Naive B cell (primary cell): ENCODE results near the gene GRID1. TPM values are rescaled to one million over a fixed set of nuclear protein-coding genes. Genes with fewer than 3 reads are reported as not detected.

Experiments
- ATAC-seq, 2 donors: fragments of 150-1000 bp; cut with Tn5 transposase; 2 replicates each; pipeline ENCODE4 v1.10.0; 2021; ENCODE audit warnings: low read depth in 2 of 2, mild to moderate bottlenecking in 2 of 2, moderate library complexity in 2 of 2
- DNase-seq: peaks from one replicate; pipeline ENCODE4 v3.0.0; 2022
- H3K27ac Mint-ChIP-seq, 6 donors: one replicate each; pipeline ENCODE4 v1.8.0; 2020 to 2022; ENCODE audit warnings: mild to moderate bottlenecking in 6 of 6, mixed read lengths in 6 of 6, moderate library complexity in 5 of 6, inconsistent platforms in 2 of 6
- H3K27me3 Mint-ChIP-seq, 3 donors: one replicate each; pipeline ENCODE4 v1.8.0; 2021 to 2022; ENCODE audit warnings: mixed read lengths in 3 of 3, mild to moderate bottlenecking in 1 of 3
- H3K36me3 Mint-ChIP-seq, 2 donors: one replicate each; pipeline ENCODE4 v1.8.0; 2020 to 2022; ENCODE audit warnings: mixed read lengths in 2 of 2, inconsistent platforms in 1 of 2, mild to moderate bottlenecking in 1 of 2
- H3K4me1 Mint-ChIP-seq, 3 donors: one replicate each; pipeline ENCODE4 v1.8.0; 2020 to 2022; ENCODE audit warnings: mixed read lengths in 3 of 3, inconsistent platforms in 1 of 3, mild to moderate bottlenecking in 1 of 3, moderate library complexity in 1 of 3
- H3K4me3 Mint-ChIP-seq, 8 donors: one replicate each; pipeline ENCODE4 v1.8.0; 2020 to 2022; ENCODE audit warnings: mild to moderate bottlenecking in 8 of 8, mixed read lengths in 8 of 8, moderate library complexity in 8 of 8, inconsistent platforms in 2 of 8
- H3K9me3 Mint-ChIP-seq, 7 donors: one replicate each; pipeline ENCODE4 v1.8.0; 2020 to 2022; ENCODE audit warnings: mixed read lengths in 7 of 7, mild to moderate bottlenecking in 5 of 7, inconsistent platforms in 2 of 7, moderate library complexity in 1 of 7
- polyA plus RNA-seq, 6 donors: library from polyadenylated mRNA; unstranded; fragments of 300-500 nt; fragmentation: Illumina TruSeq; gene quantifications; one replicate each; pipeline ENCODE4 v1.2.3, GENCODE V29; 2021; ENCODE audit warnings: low read depth in 6 of 6

Gene GRID1
- polyA plus RNA-seq, 6 donors from 2014 or later: not detected

DNA sequence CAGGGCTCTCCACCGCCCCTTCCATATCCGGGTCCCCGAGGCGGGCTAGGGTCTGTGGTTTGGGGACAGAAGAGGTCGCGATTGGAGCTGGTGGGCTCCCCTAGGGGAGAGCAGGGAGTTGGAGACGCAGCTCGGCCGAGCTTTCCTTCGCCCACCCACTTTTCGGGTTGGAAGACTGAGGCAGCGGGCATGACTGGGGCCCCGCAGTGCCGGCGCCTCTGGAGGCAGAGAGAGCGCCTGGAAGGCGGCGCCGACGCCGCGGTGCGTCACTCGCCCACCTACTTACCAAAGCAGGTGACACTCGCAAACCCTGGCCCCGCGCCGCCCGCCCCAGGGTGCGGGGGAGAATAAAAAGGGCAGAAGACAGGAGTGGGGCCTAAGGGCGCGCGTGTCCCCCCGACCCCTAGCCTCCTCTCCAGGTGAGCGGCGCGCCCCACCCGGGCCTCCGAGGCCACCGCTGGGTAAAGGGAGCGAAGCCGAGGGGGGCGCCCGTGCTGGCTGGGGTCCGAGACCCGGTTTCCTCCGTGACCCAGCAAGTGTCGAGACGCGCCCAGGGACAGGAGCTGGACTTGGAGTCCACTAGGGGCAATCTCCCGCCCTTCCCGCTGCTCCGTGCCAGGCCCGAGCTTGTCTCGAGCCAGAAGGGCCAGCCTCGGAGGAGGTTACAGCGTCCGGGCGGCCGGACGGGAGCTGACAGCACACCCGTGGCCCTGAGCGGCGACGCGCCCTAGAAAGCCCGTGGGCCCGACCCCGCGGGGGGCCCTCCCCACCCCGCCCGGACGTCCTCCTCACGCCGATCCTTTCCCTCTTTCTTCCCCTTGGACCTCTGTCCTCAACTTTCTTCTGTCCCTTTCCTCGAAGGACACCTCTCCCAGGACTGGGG lies 34.4 kb upstream of the GRID1 start:
- peak; percentile 64 to 66 for ATAC-seq
- H3K36me3 Mint-ChIP-seq: no peaks in the 10 kb centered on the region
- H3K27me3 Mint-ChIP-seq: peaks cover 15 to 27% (median 16%) of the 10 kb centered on the region in 3 donors
- peak overlapping the region; percentile 64 to 93 (median 86) for H3K4me3 Mint-ChIP-seq
- H3K9me3 Mint-ChIP-seq: peaks cover 0 to 4% (median 0%) of the 10 kb centered on the region in 7 donors
- H3K27ac Mint-ChIP-seq: peak overlapping the region in 3 of 6 donors; percentile 47 to 90 (median 78)
- peaks cover 11 to 15% (median 13%) of the 10 kb centered on the region in 3 donors for H3K4me1 Mint-ChIP-seq
- DNase-seq: peak; percentile 60

GRCh38 chr10:86399879-86400704 lies 33.5 kb upstream of the GRID1 start:
- DNase-seq (peak; percentile 83), ATAC-seq (peak; percentile 79)
- H3K36me3 Mint-ChIP-seq: no peaks in the 10 kb centered on the region
- peaks cover 11 to 15% (median 13%) of the 10 kb centered on the region in 3 donors for H3K4me1 Mint-ChIP-seq
- peaks cover 10 to 30% (median 15%) of the 10 kb centered on the region in 3 donors for H3K27me3 Mint-ChIP-seq
- H3K9me3 Mint-ChIP-seq: no peaks in the 10 kb centered on the region
- peak overlapping the region; percentile 64 to 94 (median 90) for H3K4me3 Mint-ChIP-seq
- peak overlapping the region in 5 of 6 donors; percentile 47 to 83 (median 69) for H3K27ac Mint-ChIP-seq

GRCh38 chr10:86399514-86399878 lies 32.9 kb upstream of the GRID1 start:
- peak overlapping the region in 4 of 6 donors; percentile 29 to 90 (median 70) for H3K27ac Mint-ChIP-seq
- ATAC-seq: no peak
- no peaks in the 10 kb centered on the region for H3K36me3 Mint-ChIP-seq
- peaks cover 11 to 15% (median 13%) of the 10 kb centered on the region in 3 donors for H3K4me1 Mint-ChIP-seq
- peak overlapping the region; percentile 64 to 94 (median 90) for H3K4me3 Mint-ChIP-seq
- H3K9me3 Mint-ChIP-seq: no peaks in the 10 kb centered on the region
- DNase-seq: no peak
- H3K27me3 Mint-ChIP-seq: peaks cover 9 to 33% (median 15%) of the 10 kb centered on the region in 3 donors

GRCh38 chr10:86397120-86397519 lies 30.5 kb upstream of the GRID1 start:
- Mint-ChIP-seq H3K36me3 (no peaks in the 10 kb centered on the region), H3K4me1 (peaks cover 14 to 20% (median 18%) of the 10 kb centered on the region in 3 donors), H3K27me3 (peaks cover 18 to 47% (median 20%) of the 10 kb centered on the region in 3 donors), H3K27ac (no peak overlapping the region), H3K9me3 (no peaks in the 10 kb centered on the region), H3K4me3 (peak overlapping the region in 1 of 8 donors; percentile 51)
- ATAC-seq (no peak), DNase-seq (no peak)

GRCh38 chr10:86393862-86394455 lies 27.4 kb upstream of the GRID1 start:
- Mint-ChIP-seq H3K27me3 (peaks cover 42 to 69% (median 46%) of the 10 kb centered on the region in 3 donors), H3K36me3 (no peaks in the 10 kb centered on the region), H3K9me3 (no peaks in the 10 kb centered on the region), H3K4me3 (no peak overlapping the region), H3K27ac (no peak overlapping the region), H3K4me1 (peaks cover 15 to 30% (median 18%) of the 10 kb centered on the region in 3 donors)
- no peak for ATAC-seq
- no peak for DNase-seq

DNA sequence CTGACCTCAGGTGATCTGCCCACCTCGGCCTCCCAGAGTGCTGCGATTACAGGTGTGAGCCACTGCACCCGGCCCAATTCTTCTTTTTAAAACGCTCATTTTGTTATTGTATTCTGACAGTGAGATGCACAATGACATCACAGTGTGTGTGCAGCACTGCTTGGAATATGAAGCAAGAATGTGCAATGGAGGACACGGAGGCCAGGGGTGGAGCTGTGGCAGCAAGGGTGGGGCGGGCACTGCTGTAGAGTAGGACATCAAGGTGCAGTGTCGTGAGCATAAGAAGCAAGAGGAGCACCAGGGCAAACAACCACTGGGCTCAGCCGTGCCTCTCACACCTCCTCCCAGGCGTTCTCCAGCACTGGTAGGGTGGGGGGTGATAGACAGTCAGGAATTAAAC lies 26.8 kb upstream of the GRID1 start:
- Mint-ChIP-seq H3K9me3 (no peaks in the 10 kb centered on the region), H3K4me3 (no peak overlapping the region), H3K27ac (peak overlapping the region in 1 of 6 donors; percentile 53), H3K36me3 (peaks cover 0 to 3% of the 10 kb centered on the region in 2 donors), H3K27me3 (peaks cover 46 to 72% (median 48%) of the 10 kb centered on the region in 3 donors), H3K4me1 (peaks cover 15 to 32% (median 21%) of the 10 kb centered on the region in 3 donors)
- ATAC-seq (no peak), DNase-seq (no peak)

DNA sequence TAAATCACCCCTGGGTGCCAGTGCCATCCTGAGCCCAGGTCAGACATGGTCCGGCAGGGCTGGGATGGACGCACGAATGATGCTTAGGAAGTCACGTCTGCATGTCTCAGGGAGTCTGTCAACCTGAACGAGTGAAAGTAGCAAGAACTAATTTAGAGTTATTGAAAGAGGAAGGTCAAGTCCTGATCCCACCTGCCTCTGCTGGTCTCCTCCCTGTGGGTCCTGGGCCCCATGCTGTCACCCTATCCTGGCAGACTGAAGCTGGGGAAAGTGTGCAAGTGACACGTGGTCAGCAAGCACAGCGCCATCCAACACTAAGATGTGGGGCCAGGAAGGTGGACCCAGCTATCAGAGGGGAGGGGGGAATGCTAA lies 26.1 kb upstream of the GRID1 start:
- Mint-ChIP-seq H3K27me3 (peaks cover 50 to 74% (median 53%) of the 10 kb centered on the region in 3 donors), H3K27ac (peak overlapping the region in 1 of 6 donors; percentile 33), H3K9me3 (peaks cover 0 to 3% (median 0%) of the 10 kb centered on the region in 7 donors), H3K36me3 (peaks cover 0 to 8% of the 10 kb centered on the region in 2 donors), H3K4me1 (peaks cover 15 to 34% (median 25%) of the 10 kb centered on the region in 3 donors), H3K4me3 (no peak overlapping the region)
- no peak for DNase-seq
- ATAC-seq: no peak

GRCh38 chr10:86391986-86392722 lies 25.6 kb upstream of the GRID1 start:
- H3K4me3 Mint-ChIP-seq: peak overlapping the region in 1 of 8 donors; percentile 10
- ATAC-seq (no peak), DNase-seq (no peak)
- peaks cover 55 to 78% (median 58%) of the 10 kb centered on the region in 3 donors for H3K27me3 Mint-ChIP-seq
- peaks cover 0 to 8% of the 10 kb centered on the region in 2 donors for H3K36me3 Mint-ChIP-seq
- peaks cover 18 to 37% (median 25%) of the 10 kb centered on the region in 3 donors for H3K4me1 Mint-ChIP-seq
- H3K9me3 Mint-ChIP-seq: peaks cover 0 to 3% (median 0%) of the 10 kb centered on the region in 7 donors
- peak overlapping the region in 2 of 6 donors; percentile 33 to 87 for H3K27ac Mint-ChIP-seq

- Mint-ChIP-seq H3K36me3 (peaks cover 0 to 8% of the 10 kb centered on the region in 2 donors), H3K27ac (peak overlapping the region in 1 of 6 donors; percentile 87), H3K27me3 (peaks cover 55 to 79% (median 61%) of the 10 kb centered on the region in 3 donors), H3K4me1 (peaks cover 18 to 38% (median 25%) of the 10 kb centered on the region in 3 donors), H3K9me3 (peaks cover 0 to 3% (median 0%) of the 10 kb centered on the region in 7 donors), H3K4me3 (peak overlapping the region in 2 of 8 donors; percentile 0 to 29)
- DNase-seq: no peak
- no peak for ATAC-seq
Observed at GRCh38 chr10:86391236-86391840, 24.7 kb upstream of the GRID1 start.

DNA sequence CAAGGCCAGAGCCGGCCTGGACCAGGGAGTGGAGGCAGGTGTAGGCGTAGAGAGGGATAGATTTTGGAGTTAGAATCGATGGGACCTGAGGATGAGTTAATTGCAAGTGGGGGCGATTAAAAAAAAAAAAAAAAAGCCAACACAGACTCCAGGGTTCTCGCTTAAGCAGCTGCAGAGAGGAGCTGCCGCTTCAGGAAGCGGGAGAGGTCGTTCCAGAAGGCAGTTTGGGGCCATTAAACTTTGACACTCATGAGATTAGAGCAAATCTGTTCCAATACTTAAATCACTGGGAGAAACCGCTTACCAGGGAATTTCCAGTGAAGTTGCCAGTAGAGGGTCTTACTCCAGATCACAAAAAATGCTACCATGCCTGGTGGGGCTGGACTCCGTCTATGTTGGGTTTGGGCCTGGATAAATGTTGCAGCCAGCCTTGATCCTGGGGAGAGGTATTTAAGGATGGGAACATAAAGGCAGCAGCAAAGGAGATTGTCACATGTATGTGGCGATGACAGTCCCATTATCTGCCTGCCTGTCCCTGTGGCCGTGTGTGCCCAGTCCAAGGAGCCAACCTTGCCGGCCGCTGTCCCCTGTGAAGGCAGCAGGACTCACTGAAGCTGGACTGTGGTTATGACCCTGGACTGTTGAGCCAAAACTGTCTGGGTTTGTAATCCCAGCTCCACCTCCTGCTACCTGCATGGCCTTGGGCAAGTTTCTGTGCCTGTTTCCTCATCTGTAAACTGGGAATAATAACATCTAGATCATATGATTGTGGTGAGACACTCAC lies 23.9 kb upstream of the GRID1 start:
- peaks cover 0 to 8% of the 10 kb centered on the region in 2 donors for H3K36me3 Mint-ChIP-seq
- peak overlapping the region in 1 of 6 donors; percentile 64 for H3K27ac Mint-ChIP-seq
- H3K4me3 Mint-ChIP-seq: peak overlapping the region in 4 of 8 donors; percentile 47 to 65 (median 59)
- H3K27me3 Mint-ChIP-seq: peaks cover 59 to 81% (median 64%) of the 10 kb centered on the region in 3 donors
- no peak for DNase-seq
- ATAC-seq: no peak
- peaks cover 0 to 3% (median 0%) of the 10 kb centered on the region in 7 donors for H3K9me3 Mint-ChIP-seq
- H3K4me1 Mint-ChIP-seq: peaks cover 18 to 38% (median 25%) of the 10 kb centered on the region in 3 donors

DNA sequence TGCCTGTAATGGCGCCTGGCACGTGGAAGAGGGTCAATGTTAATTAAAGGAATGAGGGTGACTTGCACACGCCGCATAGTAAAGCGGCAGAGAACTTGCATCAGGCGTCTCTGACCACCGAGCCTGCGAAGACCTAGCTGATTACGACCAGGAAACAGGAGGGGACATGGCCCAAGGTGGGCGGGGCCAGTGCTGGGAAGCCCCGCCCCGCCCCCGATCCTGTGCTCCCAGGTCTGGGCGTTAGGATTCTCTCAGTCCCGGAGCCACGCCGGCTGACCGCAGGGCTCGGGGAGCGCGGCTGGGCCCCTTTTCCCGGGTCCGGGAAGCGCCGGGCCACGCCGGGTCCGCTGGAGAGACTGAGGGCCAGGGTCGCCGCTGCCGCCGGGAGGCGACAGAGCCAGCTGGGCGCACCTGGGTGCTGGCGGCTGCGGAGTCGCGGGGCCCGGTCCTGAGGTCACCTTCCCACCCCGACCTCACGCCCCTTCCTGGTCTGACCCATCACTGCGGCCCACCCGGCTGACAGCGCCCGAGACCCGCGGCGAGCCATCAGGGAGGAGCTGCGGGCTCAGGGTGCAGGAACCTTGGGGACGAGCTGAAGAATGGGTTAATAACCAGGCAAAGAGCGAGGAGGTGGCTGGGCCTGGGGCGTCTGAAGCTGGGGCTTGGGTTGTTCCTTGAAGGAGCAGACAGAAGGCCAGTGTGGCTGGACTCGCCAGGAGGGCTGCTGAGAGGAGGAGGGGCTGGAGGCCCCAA lies 23.0 kb upstream of the GRID1 start:
- no peak overlapping the region for H3K27ac Mint-ChIP-seq
- no peak for DNase-seq

More for the DNA sequence above, 23.0 kb upstream of the GRID1 start:
- Mint-ChIP-seq H3K4me3 (peak overlapping the region; percentile 45 to 89 (median 82)), H3K4me1 (peaks cover 18 to 38% (median 25%) of the 10 kb centered on the region in 3 donors), H3K36me3 (peaks cover 0 to 8% of the 10 kb centered on the region in 2 donors), H3K9me3 (peaks cover 0 to 3% (median 0%) of the 10 kb centered on the region in 7 donors), H3K27me3 (peaks cover 63 to 87% (median 73%) of the 10 kb centered on the region in 3 donors)
- ATAC-seq: no peak
